C4-2B (cell line): Measurements from ENCODE around the gene TSPAN18.

Source experiments
- H3K27ac ChIP-seq: fragments of 450-650 bp; 2 replicates; pipeline ENCODE4 v1.5.1; 2017
- ZFX ChIP-seq: fragments of 450-650 bp; IDR thresholded peaks from 2 replicates; pipeline ENCODE4 v1.6.1; 2017
- TF ChIP-seq, protein P1 (sequence below): fragments of 450-650 bp; conservative IDR thresholded peaks from 2 replicates; pipeline ENCODE4 v1.5.1; 2017; ENCODE audit warnings: mild to moderate bottlenecking

Gene TSPAN18

DNA sequence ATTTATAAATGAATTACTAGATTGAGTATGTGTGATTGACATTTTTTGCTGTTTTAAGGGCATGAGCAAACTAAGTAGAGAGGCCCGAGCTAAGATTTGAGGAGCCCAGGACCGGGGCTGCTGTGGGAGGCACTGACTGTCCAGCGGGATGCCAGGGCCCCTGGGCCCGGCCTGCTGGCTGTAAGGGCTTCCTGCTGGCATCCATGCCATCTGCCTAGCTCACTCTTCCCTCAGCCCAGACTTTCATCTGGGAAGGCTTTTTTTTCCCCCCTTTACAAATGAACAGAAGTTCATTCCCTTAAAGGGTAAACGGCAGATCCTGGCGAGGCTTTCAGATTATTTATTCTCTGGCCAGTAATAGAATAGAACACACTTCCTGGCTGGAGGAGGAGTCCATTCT lies 239.9 kb downstream of the TSPAN18 start:
- TF ChIP-seq ZFX, result no peak
- TF ChIP-seq, protein P1, sequence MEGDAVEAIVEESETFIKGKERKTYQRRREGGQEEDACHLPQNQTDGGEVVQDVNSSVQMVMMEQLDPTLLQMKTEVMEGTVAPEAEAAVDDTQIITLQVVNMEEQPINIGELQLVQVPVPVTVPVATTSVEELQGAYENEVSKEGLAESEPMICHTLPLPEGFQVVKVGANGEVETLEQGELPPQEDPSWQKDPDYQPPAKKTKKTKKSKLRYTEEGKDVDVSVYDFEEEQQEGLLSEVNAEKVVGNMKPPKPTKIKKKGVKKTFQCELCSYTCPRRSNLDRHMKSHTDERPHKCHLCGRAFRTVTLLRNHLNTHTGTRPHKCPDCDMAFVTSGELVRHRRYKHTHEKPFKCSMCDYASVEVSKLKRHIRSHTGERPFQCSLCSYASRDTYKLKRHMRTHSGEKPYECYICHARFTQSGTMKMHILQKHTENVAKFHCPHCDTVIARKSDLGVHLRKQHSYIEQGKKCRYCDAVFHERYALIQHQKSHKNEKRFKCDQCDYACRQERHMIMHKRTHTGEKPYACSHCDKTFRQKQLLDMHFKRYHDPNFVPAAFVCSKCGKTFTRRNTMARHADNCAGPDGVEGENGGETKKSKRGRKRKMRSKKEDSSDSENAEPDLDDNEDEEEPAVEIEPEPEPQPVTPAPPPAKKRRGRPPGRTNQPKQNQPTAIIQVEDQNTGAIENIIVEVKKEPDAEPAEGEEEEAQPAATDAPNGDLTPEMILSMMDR, result no peak
- H3K27ac ChIP-seq, result no peak overlapping the region

DNA sequence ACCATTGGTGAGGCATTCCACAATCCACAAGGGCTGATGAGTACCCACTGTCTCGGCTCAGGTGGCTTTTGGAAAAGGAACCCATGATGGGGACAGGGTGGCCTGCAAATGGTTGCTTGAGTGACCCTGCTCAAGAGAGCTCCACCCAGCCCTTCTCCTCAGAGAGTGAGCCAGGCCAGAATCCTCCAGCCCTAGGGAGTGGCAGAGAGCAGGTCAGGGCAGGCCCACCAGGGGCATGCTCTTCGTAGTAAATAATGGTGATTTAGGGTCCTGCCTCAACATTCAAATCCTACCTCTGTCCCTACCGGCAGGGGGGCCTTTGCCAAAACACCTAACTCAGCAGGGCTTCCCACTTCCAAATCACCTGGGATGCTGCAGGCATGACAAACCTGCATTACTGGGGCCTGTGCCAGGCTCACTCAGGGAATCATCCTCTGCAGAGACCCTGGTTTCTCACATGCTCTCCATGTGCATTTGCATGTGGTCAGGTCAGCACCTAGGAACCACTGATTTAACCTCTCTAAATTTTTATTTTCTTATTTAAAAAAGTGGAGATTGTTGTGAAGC lies 241.3 kb downstream of the TSPAN18 start:
- TF ChIP-seq, protein P1, result no peak
- TF ChIP-seq ZFX, result no peak
- no peak overlapping the region for H3K27ac ChIP-seq

DNA sequence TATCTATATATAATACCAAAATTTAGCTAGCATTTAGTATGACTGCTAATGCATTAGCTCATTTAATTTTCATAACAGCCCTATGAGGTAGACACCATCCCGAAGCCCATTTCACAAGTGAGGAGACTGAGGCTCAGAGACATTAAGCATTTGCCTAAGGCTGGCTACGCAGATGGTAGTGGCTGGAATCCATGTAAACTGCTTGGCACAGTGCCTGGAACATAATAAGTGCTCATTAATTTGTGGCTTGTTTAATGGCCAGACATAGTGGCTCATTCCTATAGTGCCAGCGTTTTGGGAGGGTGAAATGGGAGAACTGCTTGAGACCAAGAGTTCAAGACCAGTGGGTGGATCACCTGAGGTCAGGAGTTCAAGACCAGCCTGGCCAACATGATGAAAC lies 241.7 kb downstream of the TSPAN18 start:
- TF ChIP-seq, protein P1, result no peak
- no peak for TF ChIP-seq ZFX
- no peak overlapping the region for H3K27ac ChIP-seq

DNA sequence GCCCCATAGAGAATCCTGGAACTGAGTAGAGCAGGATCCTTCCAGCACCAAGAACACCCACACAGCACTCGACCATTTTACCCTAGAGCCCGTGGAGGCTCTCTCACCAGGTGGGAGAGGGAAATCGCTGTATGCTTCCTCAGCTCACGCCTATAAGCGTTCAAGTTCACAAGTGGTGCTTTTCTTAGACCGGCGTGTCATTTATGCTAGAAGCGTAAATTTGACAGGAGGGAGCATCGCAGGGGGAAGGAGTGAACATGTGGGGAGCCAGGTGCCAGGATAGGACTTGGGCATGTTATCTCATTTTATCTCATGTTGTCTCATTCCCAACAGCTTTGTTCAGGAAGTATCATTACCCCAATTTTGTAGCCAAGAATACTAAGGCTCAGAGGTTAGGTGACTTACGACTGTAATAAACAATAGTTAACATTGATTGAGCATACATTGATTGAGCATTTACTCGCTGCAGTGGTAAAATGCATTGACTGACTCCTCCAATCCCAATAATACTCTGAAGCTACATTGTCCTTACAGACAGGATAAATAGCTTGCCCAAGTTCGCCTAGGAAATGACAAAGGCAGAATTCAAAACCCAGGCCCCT lies 243.0 kb downstream of the TSPAN18 start:
- H3K27ac ChIP-seq, result no peak overlapping the region
- no peak for TF ChIP-seq ZFX
- TF ChIP-seq, protein P1, result no peak

DNA sequence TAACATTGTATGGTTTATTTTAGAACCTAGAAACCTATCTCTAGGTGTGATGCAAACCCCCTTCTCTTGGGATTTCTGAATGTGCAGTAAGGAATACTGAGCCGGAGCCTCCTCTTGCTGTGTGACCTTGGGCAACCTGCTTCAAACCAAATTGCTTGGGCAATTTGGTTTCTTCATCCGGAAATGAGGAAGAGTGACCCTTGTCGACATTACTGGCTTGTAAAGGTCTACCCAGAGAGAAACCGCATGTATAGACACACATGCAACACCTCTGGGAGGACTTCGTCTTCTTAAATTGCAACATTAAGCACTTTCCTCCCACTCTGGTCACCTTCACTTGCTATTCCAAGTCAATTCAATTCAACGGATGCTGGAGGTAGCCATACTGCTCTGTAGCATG lies 243.5 kb downstream of the TSPAN18 start:
- TF ChIP-seq, protein P1, result no peak
- no peak for TF ChIP-seq ZFX
- H3K27ac ChIP-seq, result no peak overlapping the region

DNA sequence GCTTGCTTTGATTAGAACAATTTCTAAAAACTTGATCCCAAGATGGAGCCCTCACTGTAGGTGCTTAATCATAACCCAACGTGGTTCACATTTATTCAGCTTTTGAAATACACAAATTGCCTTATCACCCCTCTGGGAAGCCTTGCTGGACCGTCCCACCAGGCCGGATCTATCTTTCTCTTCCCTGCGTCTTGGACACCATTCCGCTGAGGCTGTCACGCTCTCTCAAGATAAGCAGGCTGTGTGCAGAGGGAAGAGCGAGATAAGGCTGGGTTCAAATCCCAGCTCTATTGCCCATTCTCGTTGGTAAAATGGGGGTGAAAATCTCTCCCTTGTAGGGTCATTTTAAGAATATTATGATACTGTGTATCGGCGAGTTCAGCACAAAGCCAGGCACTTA lies 244.4 kb downstream of the TSPAN18 start:
- H3K27ac ChIP-seq, result no peak overlapping the region
- TF ChIP-seq ZFX, result no peak
- TF ChIP-seq, protein P1, result no peak

DNA sequence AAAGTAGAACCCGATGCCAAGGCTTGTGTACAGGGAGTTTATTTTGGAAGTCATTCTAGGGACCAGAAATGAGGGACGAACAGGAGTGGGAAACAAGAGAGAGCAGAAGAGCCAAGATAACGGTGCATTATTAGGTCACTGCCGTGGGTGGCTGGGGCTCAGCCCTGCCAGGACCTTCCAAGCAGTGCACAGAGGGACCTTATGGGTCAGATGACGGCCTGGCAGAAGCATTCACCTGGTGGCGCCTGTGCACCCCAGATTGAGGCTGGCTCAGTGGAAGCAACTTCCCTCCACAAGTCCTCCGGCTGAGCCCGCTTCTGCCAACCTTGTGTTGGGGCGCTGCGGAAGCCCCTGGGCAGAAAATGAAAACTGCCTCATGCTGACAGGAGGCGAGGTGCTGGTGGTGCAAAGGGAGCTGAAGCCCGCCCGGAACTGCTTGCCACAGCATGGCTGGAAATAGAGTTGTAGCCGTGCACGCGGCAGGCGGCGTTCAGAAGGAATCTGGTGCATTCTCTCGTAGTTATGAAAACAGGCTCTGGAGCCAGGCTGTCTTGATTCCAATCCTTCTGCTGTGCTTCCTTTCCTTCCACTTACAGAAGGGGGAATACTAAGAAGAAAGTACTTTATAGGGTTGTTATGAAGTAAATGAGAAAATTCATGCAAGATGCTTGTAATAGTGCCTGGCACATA lies 246.1 kb downstream of the TSPAN18 start:
- no peak for TF ChIP-seq ZFX
- TF ChIP-seq, protein P1, result no peak
- no peak overlapping the region for H3K27ac ChIP-seq
